CD4-positive, alpha-beta T cell treated with Interleukin-6 at 100 ng/mL for 8 hours (primary cell): ENCODE measurements around the gene FBXO22.
"Not testable (repeated sequence)": the region's sequence is repeated elsewhere in the genome, so short reads cannot be mapped to it uniquely, and the experiment has no call there.

Experiments
- DNase-seq: peaks from one replicate; pipeline ENCODE4 v3.0.0-alpha.2; 2020; ENCODE audit warnings: mixed read lengths, low spot score

FBXO22 gene

DNA sequence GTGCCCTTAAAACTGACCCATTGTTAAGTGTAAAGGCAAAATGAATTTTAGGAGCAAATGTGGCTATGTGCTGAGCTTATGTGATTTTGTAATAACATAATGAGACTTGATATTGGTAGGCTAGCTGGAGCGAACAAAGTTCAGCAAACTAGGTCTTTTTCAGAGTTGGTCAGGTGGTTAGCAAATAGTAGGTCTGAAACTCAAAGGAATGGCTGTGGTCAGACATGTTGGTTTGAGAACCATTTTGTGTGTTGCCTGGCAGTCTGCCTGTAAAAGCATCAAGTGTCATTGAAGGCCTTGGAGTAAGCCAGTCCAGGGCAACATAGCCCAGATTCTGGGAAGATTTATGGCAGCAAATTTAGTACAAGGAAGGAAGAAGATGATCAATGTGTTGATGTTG, 16.4 kb downstream of the FBXO22 start:
- DNase-seq = no peak

DNA sequence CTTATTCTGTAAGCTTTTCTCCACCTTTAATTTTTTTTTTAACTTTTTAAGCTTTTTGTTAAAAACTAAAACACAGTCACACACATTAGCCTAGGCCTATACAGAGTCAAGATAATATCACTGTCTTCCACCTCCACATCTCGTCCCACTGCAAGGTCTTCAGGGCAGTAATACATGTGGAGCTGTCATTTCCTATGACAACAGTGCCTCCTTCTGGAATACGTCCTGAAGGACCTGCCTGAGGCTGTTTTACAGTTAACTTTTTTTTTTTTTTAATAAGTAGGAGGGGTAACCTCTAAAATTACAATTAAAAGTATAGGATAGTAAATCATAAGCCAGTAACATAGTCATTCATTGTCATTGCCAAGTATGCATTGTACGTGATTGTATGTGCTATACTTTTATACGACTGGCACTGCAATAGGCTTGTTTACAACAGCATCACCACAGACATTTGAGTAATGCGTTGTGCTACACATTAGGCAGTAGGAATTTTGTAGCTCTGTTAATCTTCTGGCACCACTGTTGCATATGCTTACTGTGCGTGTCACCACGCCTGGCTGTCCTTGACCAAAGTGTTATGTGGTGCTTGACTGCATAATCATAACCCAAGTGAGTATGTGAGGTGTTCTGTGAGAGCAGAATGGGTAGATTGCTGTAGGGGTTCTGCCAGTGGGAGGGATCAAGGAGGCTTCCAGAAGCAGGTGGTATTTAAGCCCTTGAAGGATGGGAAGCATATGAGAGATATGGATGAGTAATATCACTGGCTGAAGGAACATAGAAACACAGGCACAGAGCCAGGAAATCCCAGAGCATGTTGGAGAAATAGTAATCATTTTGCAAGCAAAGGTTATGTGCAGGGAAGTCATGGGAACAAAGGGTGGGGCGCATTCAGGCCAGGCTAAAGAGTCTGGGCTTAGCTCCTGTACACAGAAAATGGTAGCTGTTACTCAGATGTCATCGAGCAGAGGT, 18.3 kb downstream of the FBXO22 start:
- peak; percentile 11 for DNase-seq

DNA sequence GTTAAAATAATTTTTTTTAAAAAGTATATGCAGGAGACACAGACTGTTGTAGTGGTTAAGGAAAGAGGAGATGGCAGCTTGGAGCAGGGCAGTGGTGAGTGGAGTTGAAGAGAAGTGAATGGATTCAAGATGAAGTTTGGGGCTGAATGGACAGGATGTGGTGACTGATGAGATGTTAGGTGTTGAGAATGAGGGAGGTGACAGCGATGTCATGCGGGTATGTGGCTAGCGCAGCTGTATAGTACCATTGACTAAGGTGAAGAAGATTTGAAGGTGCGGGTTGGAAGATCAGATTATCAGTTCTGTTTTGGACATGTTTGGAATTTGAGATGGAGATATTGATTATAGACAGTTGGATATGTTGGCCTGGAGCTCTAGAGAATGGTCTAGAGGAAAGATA, 20.1 kb downstream of the FBXO22 start:
- no peak for DNase-seq

DNA sequence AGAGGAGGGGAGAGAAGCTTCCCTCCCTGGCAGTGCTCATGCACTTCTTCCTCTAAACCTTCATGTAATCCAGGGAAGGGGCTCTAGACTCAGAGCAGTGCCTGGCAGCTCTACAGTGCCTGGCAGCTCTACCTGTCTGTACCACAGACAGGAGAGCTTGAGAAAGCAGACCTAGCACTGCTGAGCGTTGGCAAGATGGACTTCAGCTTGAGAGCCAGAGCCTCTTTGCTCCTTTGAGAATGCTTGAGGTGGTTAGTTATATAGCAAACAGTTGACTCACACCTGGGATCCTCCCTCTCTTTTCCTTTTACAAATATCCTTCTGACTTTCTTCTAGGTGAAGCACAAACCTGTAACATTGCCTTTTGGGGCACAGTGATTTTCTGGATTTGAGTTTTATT, 20.9 kb downstream of the FBXO22 start:
- DNase-seq = no peak

DNA sequence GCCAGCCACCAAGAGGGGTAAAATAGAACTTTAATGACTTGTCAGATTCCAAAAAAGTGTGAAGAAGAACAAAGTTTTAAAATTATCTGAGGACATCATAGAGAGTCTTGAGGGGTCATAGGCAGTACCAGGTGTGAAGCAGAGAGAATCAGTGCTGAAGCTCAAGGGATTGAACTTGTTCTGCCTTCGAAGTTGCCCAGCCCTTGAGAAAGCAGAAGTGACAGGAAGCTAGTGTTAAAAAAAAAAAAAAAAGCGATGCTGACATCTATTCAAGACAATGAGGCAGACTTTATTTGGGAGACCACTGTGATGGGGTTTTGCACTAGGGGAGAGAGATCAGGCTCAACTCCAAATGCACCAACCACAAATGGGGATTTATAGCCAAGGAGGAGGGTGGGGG, 21.8 kb downstream of the FBXO22 start:
- no peak for DNase-seq

DNA sequence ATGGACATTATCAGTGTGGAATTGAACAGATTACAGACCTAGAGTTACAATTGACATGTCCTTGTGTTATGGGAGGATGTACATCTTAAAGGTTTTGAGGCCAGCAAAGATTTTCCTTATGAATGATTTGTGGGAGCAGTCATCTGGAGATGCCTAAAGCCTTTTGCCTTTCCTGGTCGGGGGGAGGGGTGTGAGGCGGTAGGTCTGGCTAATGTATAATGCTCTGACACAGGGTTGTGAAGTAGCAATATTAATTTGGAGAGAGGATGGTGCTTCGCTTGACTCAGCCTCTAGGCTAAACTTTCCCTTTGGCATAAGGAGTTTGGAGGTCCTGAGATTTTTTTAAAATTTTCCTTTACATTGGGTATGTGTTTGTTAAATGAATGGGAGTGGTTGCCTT, 23.3 kb downstream of the FBXO22 start:
- DNase-seq = no peak

DNA sequence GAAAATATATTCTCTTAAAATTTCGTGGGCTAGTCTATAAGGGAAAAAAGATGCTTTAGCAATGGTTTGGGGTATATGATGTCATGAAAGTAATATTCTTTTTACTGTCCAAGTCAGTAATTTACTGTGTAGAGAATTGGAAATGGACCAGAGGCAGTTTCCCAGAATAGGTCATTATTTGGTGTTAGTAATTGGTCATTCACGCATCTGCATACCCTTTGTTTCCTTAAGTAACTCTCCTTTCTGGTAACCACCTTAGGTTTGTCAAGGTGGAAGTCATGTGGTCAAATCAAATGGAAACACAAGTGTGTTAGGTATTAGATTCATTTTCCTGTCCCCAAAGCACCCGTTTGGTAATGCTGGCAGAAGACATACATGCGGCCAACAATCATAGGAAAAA, 23.9 kb downstream of the FBXO22 start:
- no peak for DNase-seq

DNA sequence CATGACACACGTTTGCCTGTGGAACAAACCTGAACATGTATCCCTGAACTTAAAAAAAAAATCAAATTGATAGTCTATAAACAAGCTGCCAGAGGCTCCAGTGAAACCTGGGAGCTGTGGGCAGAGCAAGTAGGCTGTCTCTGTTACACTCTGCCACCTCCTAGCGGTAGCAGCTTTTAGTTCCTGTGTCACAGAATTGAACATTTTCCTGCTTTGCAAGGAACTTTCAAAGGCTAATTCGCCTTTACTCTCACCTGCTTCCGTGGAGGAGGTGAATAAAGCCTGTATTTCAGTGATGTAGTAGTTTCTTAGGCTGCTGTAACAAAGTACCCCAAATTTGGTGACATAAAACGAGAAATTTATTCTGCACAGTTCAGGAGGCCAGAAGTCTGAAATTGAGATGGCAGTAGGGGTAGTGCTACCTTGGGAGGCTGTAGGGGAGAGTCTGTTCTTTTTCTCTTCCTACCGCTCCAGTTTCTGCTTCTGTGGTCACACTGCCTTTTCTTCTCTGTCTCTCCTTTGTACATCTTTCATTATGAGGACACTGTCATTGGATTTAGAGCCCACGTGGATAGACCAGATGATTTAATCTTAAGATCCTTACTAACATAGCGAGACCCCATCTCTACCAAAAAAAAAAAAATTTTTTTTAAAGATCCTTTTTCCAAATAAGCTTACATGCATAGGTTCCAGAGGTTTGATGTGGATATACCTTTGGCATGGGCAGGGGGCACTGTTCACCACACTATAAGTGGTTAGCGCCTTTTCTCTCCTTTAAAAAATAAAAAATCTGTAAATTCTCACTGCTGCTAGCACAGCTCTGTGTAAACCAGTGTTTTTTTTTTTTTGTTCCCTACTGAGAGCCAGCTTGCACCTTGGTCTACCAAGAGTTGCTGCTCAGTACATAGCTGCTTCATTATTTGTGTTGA, 25.3 kb downstream of the FBXO22 start:
- no peak for DNase-seq

DNA sequence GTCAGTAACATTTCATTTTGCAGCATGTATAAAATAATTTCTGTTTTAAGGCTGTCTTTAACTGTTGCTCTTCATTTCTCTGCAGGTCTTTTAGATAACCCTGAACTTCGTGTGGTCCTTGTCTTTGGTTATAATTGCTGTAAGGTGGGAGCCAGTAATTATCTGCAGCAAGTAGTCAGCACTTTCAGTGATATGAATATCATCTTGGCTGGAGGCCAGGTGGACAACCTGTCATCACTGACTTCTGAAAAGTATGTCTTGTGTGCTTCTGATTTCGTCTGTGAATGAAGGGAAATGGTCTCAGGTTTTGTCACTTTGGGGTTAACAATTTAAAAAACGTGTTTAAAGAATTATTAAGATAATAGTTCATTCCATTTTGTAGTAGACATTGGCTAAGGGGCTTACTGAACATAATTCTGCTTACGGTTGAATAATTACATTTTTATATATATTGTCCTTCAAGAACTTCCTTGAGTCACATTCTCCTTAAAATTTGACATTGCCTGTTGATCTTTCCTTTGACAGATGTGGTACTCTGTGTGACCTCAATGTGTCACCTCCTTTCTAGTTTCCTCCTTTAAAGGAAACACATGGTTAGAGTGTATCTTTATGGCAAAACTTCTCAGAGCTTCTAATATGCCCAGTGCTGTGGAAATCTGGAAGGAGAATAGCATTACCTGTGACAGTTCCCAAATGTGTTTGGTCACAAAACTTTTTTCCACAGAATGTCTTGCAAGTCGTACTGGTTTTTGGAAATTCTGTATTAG, 26.3 kb downstream of the FBXO22 start:
- no peak for DNase-seq

DNA sequence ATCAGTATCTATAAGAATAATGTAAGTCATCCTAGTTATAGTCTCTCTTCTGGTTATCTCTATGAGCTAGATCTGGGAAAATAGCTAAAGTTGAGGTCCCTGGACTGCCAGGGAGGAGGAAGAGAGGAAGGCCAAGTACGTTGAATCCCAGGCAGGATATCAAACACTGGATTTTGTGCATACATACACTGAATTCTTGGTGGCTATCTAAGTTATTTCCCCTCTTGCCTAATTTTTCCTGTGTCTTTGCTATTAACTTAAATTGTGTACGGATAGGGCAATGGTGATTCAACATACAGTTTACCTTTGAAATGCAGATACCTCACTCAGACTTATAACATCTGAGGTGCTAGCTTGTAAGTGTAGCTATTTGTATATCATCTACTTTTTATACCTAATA, 27.2 kb downstream of the FBXO22 start:
- DNase-seq = no peak

DNA sequence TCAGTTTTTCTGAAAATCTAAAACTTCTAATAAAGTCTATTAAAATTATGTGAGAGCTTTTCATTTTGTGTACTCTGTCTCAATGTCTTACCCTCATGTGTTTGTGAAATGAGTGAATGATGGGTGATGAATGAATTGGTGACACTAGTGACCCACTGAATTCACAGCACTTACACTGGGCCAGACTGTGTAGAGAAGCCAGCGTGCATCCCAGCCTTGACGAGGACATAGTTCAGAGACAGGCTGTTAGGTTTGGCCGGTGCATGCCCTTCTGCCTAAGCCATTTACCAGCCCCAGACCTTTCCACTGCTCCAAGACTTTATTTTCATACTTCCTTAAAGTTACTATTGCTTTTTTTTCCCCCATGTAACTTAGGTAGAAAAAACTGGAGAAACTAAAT, 38.8 kb downstream of the FBXO22 start:
- DNase-seq = no peak

DNA sequence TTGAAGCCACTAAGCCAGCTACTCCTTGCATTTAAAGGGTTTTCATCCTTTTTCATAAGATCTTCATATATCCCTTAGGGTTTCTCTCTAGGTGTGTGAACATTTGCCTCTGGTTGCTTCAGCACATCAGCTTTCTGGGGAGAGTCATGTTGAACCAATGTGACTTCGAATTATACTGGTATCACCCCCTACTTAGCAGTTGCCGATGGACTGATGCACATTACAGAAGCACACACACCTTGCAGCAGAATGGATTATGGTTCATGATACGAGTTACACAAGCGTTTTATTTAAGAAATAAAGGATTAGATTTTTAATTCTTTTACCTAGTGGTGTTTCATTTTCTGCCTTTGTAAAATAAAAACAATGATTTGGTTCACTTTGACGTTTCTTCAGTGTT, 39.6 kb downstream of the FBXO22 start:
- DNase-seq = no peak

DNA sequence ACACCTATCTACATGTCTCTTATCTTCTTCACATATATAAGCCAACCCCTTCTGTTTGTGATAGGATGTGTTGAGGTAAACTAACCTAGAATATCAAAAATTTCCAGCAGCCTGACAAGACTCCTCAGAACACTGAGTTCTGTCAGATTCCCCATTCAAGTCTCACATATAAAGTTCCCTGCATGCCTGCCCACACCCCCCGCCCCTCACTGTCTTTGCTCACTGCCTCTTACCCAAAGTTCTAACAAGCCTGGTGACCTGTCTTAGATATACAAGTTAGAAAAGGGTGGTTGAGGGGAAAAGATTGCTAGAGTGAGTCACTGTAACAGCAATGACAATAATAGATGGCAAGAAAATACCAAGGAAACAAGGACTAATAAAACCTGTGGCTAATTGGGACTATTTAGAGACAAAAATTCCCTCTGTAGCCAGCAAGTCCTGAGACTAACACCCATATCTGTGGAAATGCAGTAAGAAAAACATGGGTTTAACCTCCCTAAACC, 40.1 kb downstream of the FBXO22 start:
- no peak for DNase-seq

DNA sequence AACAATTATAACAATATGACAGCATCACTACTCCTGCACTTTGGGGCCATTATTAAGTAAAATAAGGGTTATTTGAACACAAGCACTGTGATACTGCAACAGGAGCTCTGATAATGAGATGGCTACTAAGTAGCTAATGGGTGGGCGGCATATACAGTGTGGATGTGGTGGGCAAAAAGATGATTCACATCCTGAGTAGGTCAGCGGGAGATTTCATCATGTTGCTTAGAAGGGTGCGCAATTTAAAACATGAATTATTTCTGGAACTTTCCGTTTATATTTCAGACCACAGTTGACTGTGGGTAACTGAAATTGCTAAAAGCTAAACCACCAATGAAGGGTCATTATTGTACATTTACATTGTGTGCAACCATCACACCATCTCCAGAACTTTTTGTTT, 42.3 kb downstream of the FBXO22 start:
- no peak for DNase-seq

DNA sequence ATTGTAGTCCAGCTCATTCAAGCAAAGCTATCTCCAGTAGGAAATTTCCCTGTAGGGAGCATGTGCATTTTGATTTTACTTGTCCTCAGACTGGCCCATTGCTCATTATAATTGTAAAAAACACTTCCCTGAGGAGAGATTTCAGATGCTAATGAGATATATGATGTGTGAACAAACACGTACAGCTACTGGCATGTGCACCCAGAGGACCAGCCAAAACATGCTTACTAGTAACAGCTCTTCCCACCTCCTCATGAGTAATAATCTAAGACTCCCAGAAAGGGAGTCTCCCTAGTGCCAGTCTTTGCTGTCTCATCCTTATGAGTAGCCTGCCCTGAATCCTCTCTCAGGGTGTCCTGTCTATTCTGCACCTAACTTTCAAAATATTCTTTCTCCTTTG, 43.4 kb downstream of the FBXO22 start:
- no peak for DNase-seq

DNA sequence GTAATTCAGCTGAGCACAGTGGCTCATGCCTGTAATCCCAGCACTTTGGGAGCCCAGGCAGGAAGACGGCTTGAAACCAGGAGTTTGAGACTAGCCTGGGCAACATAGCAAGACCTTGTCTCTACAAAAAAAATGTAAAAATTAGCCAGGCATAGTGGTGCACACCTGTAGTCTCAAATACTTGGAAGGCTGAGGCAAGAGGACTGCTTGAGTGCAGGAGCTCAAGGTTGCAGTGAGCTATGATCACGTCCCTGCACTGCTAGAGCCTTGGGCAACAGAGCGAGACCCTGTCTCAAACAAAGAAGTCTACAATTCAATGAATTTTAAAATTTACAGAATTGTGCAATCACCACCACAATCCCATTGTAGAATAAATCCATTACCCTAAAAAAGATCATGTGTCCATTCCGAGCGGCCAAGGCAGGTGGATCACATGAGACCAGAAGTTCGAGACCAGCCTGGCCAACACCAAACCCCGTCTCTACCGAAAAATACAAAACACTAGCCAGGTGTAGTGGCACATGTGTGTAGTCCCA, 45.2 kb downstream of the FBXO22 start:
- DNase-seq = no peak

DNA sequence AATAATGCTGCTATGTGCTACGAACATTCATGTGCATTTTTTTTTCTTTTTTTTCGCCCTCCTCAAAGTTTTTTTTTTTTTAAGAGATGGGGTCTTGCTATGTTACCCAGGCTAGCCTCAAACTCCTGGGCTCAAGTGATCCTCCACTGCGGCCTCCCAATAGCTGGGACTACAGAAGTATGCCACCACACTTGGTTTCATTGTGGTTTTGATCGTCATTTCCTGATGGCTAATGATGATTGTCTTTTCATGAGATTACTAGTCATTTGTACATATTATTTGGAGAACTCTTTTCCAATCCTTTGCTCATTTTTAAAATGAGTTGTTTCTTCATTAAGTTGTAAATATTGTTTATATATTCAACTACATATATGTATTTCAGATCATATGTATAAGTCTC, 48.8 kb downstream of the FBXO22 start:
- no peak for DNase-seq

DNA sequence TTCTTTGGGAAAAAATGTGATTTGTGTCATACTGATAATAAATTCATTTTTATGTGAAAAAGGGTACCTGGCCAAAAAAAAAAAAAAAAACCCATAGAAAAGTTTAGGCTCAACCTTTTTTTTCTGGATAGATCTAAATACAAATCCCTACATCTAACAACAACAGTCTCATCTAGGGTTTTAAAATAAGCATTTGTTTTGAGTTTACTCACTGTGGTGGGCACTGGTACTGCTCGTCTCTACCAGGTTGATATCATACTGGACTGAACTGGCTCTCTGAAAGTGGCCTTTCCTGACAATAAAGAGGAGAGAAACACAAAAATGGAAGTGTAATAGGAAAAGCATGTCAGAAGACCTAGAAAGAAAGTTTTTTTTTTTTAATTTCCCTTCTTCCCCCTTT, 52.0 kb downstream of the FBXO22 start:
- DNase-seq = no peak

DNA sequence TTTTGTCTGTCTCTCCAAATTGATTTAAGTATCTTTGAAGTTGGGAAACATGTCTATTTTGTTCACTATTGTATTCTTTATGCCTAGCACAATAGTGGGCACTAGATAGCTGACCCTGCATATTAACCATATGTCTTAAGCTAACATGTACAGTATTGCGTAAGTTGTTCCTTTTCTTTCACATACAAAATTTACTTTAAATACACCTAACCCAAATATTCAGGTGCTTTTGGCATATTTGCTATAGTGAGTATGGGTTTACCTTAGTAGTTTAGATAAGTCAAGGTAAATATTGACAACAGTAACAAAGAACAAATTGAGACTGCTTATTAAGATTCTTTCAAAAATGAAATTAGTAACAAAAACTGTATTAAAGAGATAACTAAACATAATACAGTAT, 57.7 kb downstream of the FBXO22 start:
- no peak for DNase-seq

DNA sequence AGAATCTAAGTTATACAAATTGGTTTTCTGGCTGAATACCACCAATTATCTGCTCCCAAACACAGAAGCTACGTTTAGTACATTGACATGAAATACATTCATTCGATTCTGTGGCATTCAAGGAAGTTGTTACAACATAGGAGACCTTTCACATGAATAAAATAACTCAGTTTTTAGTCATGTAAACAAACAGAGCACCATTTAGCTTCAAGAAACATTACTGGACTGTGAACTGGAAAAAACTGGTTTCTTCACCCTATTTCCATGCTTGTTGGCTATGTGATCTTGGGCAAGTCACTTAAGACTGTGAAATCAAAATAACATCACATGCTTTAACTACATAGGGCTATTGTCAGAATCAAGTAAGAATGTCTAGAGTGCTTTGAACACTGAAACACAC, 62.4 kb downstream of the FBXO22 start:
- no peak for DNase-seq

DNA sequence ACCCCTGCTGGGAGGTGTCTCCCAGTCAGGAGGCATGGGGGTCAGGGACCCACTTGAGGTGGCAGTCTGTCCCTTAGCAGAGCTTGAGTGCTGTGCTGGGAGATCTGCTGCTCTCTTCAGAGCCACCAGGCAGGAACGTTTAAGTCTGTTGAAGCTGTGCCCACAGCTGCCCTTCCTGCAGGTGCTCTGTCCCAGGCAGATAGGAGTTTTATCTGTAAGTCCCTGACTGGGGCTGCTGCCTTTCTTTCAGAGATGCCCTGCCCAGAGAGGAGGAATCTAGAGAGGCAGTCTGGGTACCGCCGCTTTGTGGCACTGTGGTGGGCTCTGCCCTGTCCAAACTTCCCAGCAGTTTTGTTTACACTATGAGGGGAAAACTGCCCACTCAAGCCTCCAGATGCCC, 73.1 kb downstream of the FBXO22 start:
- DNase-seq = not testable (repeated sequence)
